Kidney capillary endothelial cell (primary cell): ENCODE measurements around the gene CTCFL.

Experiments
- DNase-seq: peaks from one replicate; pipeline ENCODE4 v3.0.0-alpha.2; 2018; ENCODE audit warnings: low spot score

The CTCFL gene

GRCh38 chr20:57465486-57465885 lies 59.5 kb downstream of the CTCFL start:
- DNase-seq: no peak

GRCh38 chr20:57464642-57465211 lies 60.2 kb downstream of the CTCFL start:
- no peak for DNase-seq

GRCh38 chr20:57462781-57463180 lies 62.2 kb downstream of the CTCFL start:
- DNase-seq: no peak

GRCh38 chr20:57461726-57462125 lies 63.2 kb downstream of the CTCFL start:
- no peak for DNase-seq

GRCh38 chr20:57460781-57461465 lies 64.0 kb downstream of the CTCFL start:
- DNase-seq: no peak

- no peak for DNase-seq
Observed at GRCh38 chr20:57459897-57460296, 65.0 kb downstream of the CTCFL start.

GRCh38 chr20:57459278-57459677 lies 65.7 kb downstream of the CTCFL start:
- no peak for DNase-seq

GRCh38 chr20:57458400-57459160 lies 66.4 kb downstream of the CTCFL start:
- DNase-seq: no peak

GRCh38 chr20:57457243-57458095 lies 67.5 kb downstream of the CTCFL start:
- DNase-seq: no peak

GRCh38 chr20:57456116-57456515 lies 68.8 kb downstream of the CTCFL start:
- DNase-seq: no peak

GRCh38 chr20:57455386-57455785 lies 69.6 kb downstream of the CTCFL start:
- DNase-seq: no peak

- no peak for DNase-seq
Observed at GRCh38 chr20:57451795-57452661, 72.9 kb downstream of the CTCFL start.

- DNase-seq: no peak
Observed at GRCh38 chr20:57451431-57451794, 73.5 kb downstream of the CTCFL start.

GRCh38 chr20:57450931-57451330 lies 74.0 kb downstream of the CTCFL start:
- DNase-seq: no peak

- no peak for DNase-seq
Observed at GRCh38 chr20:57450419-57450818, 74.5 kb downstream of the CTCFL start.

- no peak for DNase-seq
Observed at GRCh38 chr20:57449398-57450354, 75.3 kb downstream of the CTCFL start.

GRCh38 chr20:57448764-57449354 lies 76.1 kb downstream of the CTCFL start:
- no peak for DNase-seq
